Right cardiac atrium (tissue), 5 donors: ENCODE data around the gene ACRV1. TPM values are rescaled to one million over a fixed set of nuclear protein-coding genes. Genes with fewer than 3 reads are reported as not detected.

Experiments used
- ATAC-seq, 2 donors: fragments of 200-7000 bp; cut with Tn5 transposase; one replicate each; pipeline versions ENCODE4 v1.8.0 to v1.9.1; 2020; ENCODE audit warnings: moderate library complexity in 2 of 2, mild to moderate bottlenecking in 1 of 2
- DNase-seq, 3 donors: peaks; one replicate each; pipeline ENCODE4 v3.0.0-alpha.2; 2020
- H3K27ac ChIP-seq: one replicate; pipeline ENCODE4 v1.5.1; 2013; ENCODE audit warnings: mild to moderate bottlenecking, low read length, control low read depth, moderate library complexity
- H3K27me3 ChIP-seq: one replicate; pipeline ENCODE4 v1.6.1; 2013; ENCODE audit not compliant: control insufficient read depth, insufficient read depth
- H3K4me1 ChIP-seq: one replicate; pipeline ENCODE4 v1.6.1; 2013; ENCODE audit warnings: low read length; ENCODE audit not compliant: control insufficient read depth, insufficient read depth
- H3K4me3 ChIP-seq: one replicate; pipeline ENCODE4 v1.5.1; 2013; ENCODE audit warnings: low read length, control low read depth
- H3K9me3 ChIP-seq: one replicate; pipeline ENCODE4 v1.6.1; 2013; ENCODE audit warnings: low read length; ENCODE audit not compliant: control insufficient read depth
- WGBS: extraction: QIAGEN DNeasy Blood & Tissue Kit; methylation state at CpG from one replicate; pipeline ENCODE4 v1.1.7; 2013; 5-methylcytosine and 5-hydroxymethylcytosine counted together
- intact Hi-C, 4 donors: fragments of 100-400 bp; cut with DNase I; formaldehyde crosslinking; loops; one replicate each; pipeline versions ENCODE4 v1.11.0 to v1.14.0; 2022 to 2023
- polyA plus RNA-seq: library from polyadenylated mRNA; stranded (reverse); fragments of 200-250 nt; gene quantifications from one replicate; pipeline ENCODE4 v1.2.3, GENCODE V29; 2013
- total RNA-seq, 4 donors: library from RNA; stranded (reverse); fragmentation: NEBNext Ultra II Directional; extraction: Animal tissue kit (Norgen Biotek cat#: 25700); gene quantifications; one replicate each; pipeline ENCODE4 v1.2.1, GENCODE V29; 2021
- donor health status: healthy with polysubstance abuse.
- donor health status: DM: no; HTN: yes; CAD: no.
- donor health status: DM: no; HTN: no; CAD: no.
- donor health status: DM: no; HTN: yes; CAD: no; lungs with severe emphysema.
- donor health status: DM: yes; HTN: yes; CAD: no.

Gene ACRV1
- total and polyA plus RNA-seq, 5 donors = not detected

- no peak overlapping the region for H3K4me3 ChIP-seq
- no peak overlapping the region for H3K27ac ChIP-seq
- intact Hi-C loops = no loop called here
- no peak for DNase-seq
- ATAC-seq = no peak
- no peaks in the 10 kb centered on the region for H3K9me3 ChIP-seq
- H3K27me3 ChIP-seq = no peaks in the 10 kb centered on the region
- no peaks in the 10 kb centered on the region for H3K4me1 ChIP-seq
- WGBS = 93% methylated on average over 3 of the region's 3 CpGs
These were observed 8.0 kb upstream of the ACRV1 start for GRCh38 chr11:125688632-125689031.

GRCh38 chr11:125688066-125688465 lies 7.4 kb upstream of the ACRV1 start:
- Histone ChIP-seq H3K9me3 (no peaks in the 10 kb centered on the region), H3K27ac (no peak overlapping the region), H3K27me3 (no peaks in the 10 kb centered on the region), H3K4me3 (no peak overlapping the region), H3K4me1 (no peaks in the 10 kb centered on the region)
- DNase-seq (peak in 1 of 3 donors; percentile 43), ATAC-seq (no peak)
- intact Hi-C loops = no loop called here
- 92% methylated on average over 11 of the region's 11 CpGs for WGBS

- ATAC-seq = no peak
- no peaks in the 10 kb centered on the region for H3K9me3 ChIP-seq
- H3K27ac ChIP-seq = no peak overlapping the region
- H3K27me3 ChIP-seq = no peaks in the 10 kb centered on the region
- intact Hi-C loops = no loop called here
- DNase-seq = no peak
- H3K4me3 ChIP-seq = no peak overlapping the region
- 54% methylated on average over 9 of the region's 9 CpGs for WGBS
- no peaks in the 10 kb centered on the region for H3K4me1 ChIP-seq
These were observed 4.6 kb upstream of the ACRV1 start for GRCh38 chr11:125685228-125685627.

- intact Hi-C loops = no loop called here
- no peak for ATAC-seq
- H3K4me3 ChIP-seq = no peak overlapping the region
- H3K4me1 ChIP-seq = no peaks in the 10 kb centered on the region
- no peaks in the 10 kb centered on the region for H3K9me3 ChIP-seq
- WGBS = 93% methylated on average over 2 of the region's 2 CpGs
- DNase-seq = no peak
- no peaks in the 10 kb centered on the region for H3K27me3 ChIP-seq
- no peak overlapping the region for H3K27ac ChIP-seq
These were observed 810 bp downstream of the ACRV1 start for GRCh38 chr11:125679837-125680236.

DNA sequence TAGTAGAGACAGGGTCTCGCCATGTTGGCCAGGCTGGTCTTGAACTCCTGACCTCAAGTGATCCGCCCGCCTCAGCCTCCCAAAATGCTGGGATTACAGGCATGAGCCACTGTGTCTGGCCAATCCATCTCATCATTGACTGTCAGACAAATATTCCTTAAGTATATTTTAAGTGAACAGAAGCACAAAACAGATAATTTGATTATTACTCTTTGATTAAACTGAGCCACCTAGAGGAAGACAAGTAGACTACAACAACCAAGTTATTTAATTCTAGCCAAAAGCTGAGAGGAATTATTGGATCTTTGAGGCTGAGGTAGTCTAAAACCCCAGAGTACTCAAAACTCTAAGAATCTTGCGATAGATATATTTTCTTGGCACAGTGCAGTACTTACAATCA lies 1.2 kb downstream of the ACRV1 start:
- no peak for ATAC-seq
- 94% methylated on average over 4 of the region's 4 CpGs for WGBS

GRCh38 chr11:125675196-125675595 lies 5.5 kb downstream of the ACRV1 start:
- no peak for ATAC-seq
- WGBS = 91% methylated on average over 2 of the region's 2 CpGs

More for the DNA sequence above, 1.2 kb downstream of the ACRV1 start:
- DNase-seq = no peak
- no peaks in the 10 kb centered on the region for H3K27me3 ChIP-seq
- no peaks in the 10 kb centered on the region for H3K9me3 ChIP-seq
- intact Hi-C loops = no loop called here
- H3K27ac ChIP-seq = no peak overlapping the region
- H3K4me1 ChIP-seq = no peaks in the 10 kb centered on the region
- H3K4me3 ChIP-seq = no peak overlapping the region

DNA sequence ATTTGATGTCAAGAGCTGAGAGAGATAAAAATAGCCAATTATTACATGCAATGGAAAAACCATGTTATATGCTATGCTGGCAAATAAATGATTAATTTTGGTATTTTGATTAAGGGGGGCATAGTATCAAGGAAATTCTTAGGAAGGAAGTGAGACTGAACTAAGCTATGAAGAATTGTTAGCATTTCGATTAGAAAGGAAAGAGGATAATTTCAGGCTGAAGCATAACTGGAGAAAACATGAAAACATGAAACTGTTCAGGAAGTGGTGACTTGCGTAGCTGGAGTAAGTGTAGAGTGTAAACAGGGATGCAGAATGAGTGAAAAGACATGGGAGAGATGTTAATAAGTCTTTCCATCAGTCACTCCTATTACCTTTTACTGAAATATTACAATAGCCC lies 6.4 kb downstream of the ACRV1 start:
- no peaks in the 10 kb centered on the region for H3K4me1 ChIP-seq
- no peak overlapping the region for H3K27ac ChIP-seq
- no peaks in the 10 kb centered on the region for H3K27me3 ChIP-seq
- ATAC-seq = no peak
- no peak for DNase-seq
- no peak overlapping the region for H3K4me3 ChIP-seq
- WGBS = 66% methylated on average over 2 of the region's 2 CpGs
- H3K9me3 ChIP-seq = no peaks in the 10 kb centered on the region
- intact Hi-C loops = no loop called here

More at GRCh38 chr11:125675196-125675595, 5.5 kb downstream of the ACRV1 start:
- Histone ChIP-seq H3K27me3 (no peaks in the 10 kb centered on the region), H3K27ac (no peak overlapping the region), H3K4me1 (no peaks in the 10 kb centered on the region), H3K4me3 (no peak overlapping the region), H3K9me3 (no peaks in the 10 kb centered on the region)
- DNase-seq = no peak
- intact Hi-C loops = no loop called here

DNA sequence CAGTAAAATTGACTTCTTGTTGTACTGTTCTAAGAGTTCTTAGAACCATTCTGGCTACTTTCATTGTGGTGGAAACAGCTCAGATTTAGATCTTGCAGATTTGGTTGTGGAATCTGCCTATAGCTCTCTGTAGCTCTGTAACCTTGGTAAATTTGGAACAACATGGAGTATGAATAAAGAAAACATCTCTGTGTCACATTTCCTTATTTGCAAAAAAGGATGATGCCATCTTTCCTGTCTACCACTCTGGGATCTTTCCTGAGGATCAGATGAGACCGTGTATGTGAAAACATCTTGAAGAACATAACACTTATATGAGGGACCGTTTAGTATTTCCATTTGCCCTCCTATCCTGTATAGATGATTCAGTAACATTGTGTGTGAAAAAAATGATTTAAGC lies 9.1 kb downstream of the ACRV1 start:
- Histone ChIP-seq H3K4me3 (no peak overlapping the region), H3K9me3 (no peaks in the 10 kb centered on the region), H3K27me3 (no peaks in the 10 kb centered on the region), H3K4me1 (no peaks in the 10 kb centered on the region), H3K27ac (no peak overlapping the region)
- DNase-seq (no peak), ATAC-seq (no peak)
- 74% methylated on average over 2 of the region's 2 CpGs for WGBS
- intact Hi-C loops = no loop called here

GRCh38 chr11:125670172-125670571 lies 10.5 kb downstream of the ACRV1 start:
- ATAC-seq = no peak
- intact Hi-C loops = no loop called here
- no peaks in the 10 kb centered on the region for H3K9me3 ChIP-seq
- no peaks in the 10 kb centered on the region for H3K27me3 ChIP-seq
- H3K4me3 ChIP-seq = no peak overlapping the region
- H3K27ac ChIP-seq = no peak overlapping the region
- no peaks in the 10 kb centered on the region for H3K4me1 ChIP-seq
- no peak for DNase-seq
- WGBS = 96% methylated on average over 1 of the region's 1 CpG

- DNase-seq (no peak), ATAC-seq (no peak)
- Histone ChIP-seq H3K4me1 (no peaks in the 10 kb centered on the region), H3K9me3 (no peaks in the 10 kb centered on the region), H3K27ac (no peak overlapping the region), H3K27me3 (no peaks in the 10 kb centered on the region), H3K4me3 (no peak overlapping the region)
- intact Hi-C loops = no loop called here
- WGBS = over 99% methylated on average over 2 of the region's 2 CpGs
These were observed 13.5 kb downstream of the ACRV1 start for GRCh38 chr11:125667151-125667550.

GRCh38 chr11:125663910-125664309 lies 16.7 kb downstream of the ACRV1 start:
- DNase-seq (no peak), ATAC-seq (no peak)
- WGBS = 94% methylated on average over 3 of the region's 3 CpGs
- Histone ChIP-seq H3K9me3 (no peaks in the 10 kb centered on the region), H3K27ac (no peak overlapping the region), H3K4me3 (no peak overlapping the region), H3K27me3 (no peaks in the 10 kb centered on the region), H3K4me1 (no peaks in the 10 kb centered on the region)
- intact Hi-C loops = no loop called here

- no peak for DNase-seq
- no peak overlapping the region for H3K4me3 ChIP-seq
- H3K4me1 ChIP-seq = no peaks in the 10 kb centered on the region
- no peaks in the 10 kb centered on the region for H3K27me3 ChIP-seq
- H3K27ac ChIP-seq = no peak overlapping the region
- 90% methylated on average over 2 of the region's 2 CpGs for WGBS
- ATAC-seq = no peak
- H3K9me3 ChIP-seq = no peaks in the 10 kb centered on the region
- intact Hi-C loops = no loop called here
These were observed 18.0 kb downstream of the ACRV1 start for GRCh38 chr11:125662689-125663088.
